ENCODE measurements around the gene NQO2. TPM values are rescaled to one million over a fixed set of nuclear protein-coding genes. Genes with fewer than 3 reads are reported as not detected.
A peak's percentile ranks its signal among the peaks of the same experiment; 100 is the strongest.
"Not testable (repeated sequence)": the region's sequence is repeated elsewhere in the genome, so short reads cannot be mapped to it uniquely, and the experiment has no call there.

Gene NQO2
- total and polyA plus RNA-seq, 2 experiments from 2014 or later = 38.7 to 103 TPM

GRCh38 chr6:3057063-3057770 lies 57.5 kb downstream of the NQO2 start:
- Histone ChIP-seq H3K9me3 (ENCODE audit: low read depth) (no peaks in the 10 kb centered on the region), H3K27ac (no peak overlapping the region), H3K4me1 (ENCODE audit: low read depth) (no peaks in the 10 kb centered on the region), H3K4me3 (no peak overlapping the region), H3K27me3 (no peaks in the 10 kb centered on the region), H3K36me3 (no peaks in the 10 kb centered on the region)
- TF ChIP-seq CTCF (IDR thresholded peaks at IDR 0.05; ENCODE audit: low read depth, low read length) = no peak
- DNase-seq (ENCODE audit: low read depth in 1 of 2, low spot score in 1 of 2) = no peak

GRCh38 chr6:3058957-3059356 lies 59.3 kb downstream of the NQO2 start:
- TF ChIP-seq CTCF (IDR thresholded peaks at IDR 0.05; ENCODE audit: low read depth, low read length) = no peak
- H3K27ac ChIP-seq = no peak overlapping the region
- H3K36me3 ChIP-seq = no peaks in the 10 kb centered on the region
- no peak overlapping the region for H3K4me3 ChIP-seq
- DNase-seq (ENCODE audit: low read depth in 1 of 2, low spot score in 1 of 2) = no peak
- H3K4me1 ChIP-seq (ENCODE audit: low read depth) = no peaks in the 10 kb centered on the region
- no peaks in the 10 kb centered on the region for H3K9me3 ChIP-seq (ENCODE audit: low read depth)
- no peaks in the 10 kb centered on the region for H3K27me3 ChIP-seq

GRCh38 chr6:3060092-3060491 lies 60.4 kb downstream of the NQO2 start:
- not testable (repeated sequence) for H3K27me3 ChIP-seq, H3K36me3 ChIP-seq

GRCh38 chr6:3061501-3061941 lies 61.8 kb downstream of the NQO2 start:
- peak in 1 of 2 donors; percentile 84 for DNase-seq (ENCODE audit: low read depth in 1 of 2, low spot score in 1 of 2)
- peak; percentile 34 for TF ChIP-seq CTCF (IDR thresholded peaks at IDR 0.05; ENCODE audit: low read depth, low read length)
- Histone ChIP-seq H3K9me3 (ENCODE audit: low read depth) (no peaks in the 10 kb centered on the region), H3K27me3 (no peaks in the 10 kb centered on the region), H3K4me3 (no peak overlapping the region), H3K4me1 (ENCODE audit: low read depth) (no peaks in the 10 kb centered on the region), H3K27ac (no peak overlapping the region), H3K36me3 (no peaks in the 10 kb centered on the region)

More at GRCh38 chr6:3060092-3060491, 60.4 kb downstream of the NQO2 start:
- not testable (repeated sequence) for H3K9me3 ChIP-seq (ENCODE audit: low read depth); DNase-seq (ENCODE audit: low read depth in 1 of 2, low spot score in 1 of 2); H3K4me3 ChIP-seq; H3K4me1 ChIP-seq (ENCODE audit: low read depth); H3K27ac ChIP-seq

- not testable (repeated sequence) for H3K9me3 ChIP-seq (ENCODE audit: low read depth); H3K36me3 ChIP-seq; H3K27me3 ChIP-seq; DNase-seq (ENCODE audit: low read depth in 1 of 2, low spot score in 1 of 2); H3K4me1 ChIP-seq (ENCODE audit: low read depth)
- H3K27ac ChIP-seq = peak overlapping the region; percentile 57
- peak overlapping the region; percentile 87 for H3K4me3 ChIP-seq
These were observed 63.6 kb downstream of the NQO2 start for GRCh38 chr6:3063340-3063732.

GRCh38 chr6:3063733-3064700 lies 64.3 kb downstream of the NQO2 start:
- no peaks in the 10 kb centered on the region for H3K27me3 ChIP-seq
- DNase-seq (ENCODE audit: low read depth in 1 of 2, low spot score in 1 of 2) = peak; percentile 92 to 96
- TF ChIP-seq CTCF (IDR thresholded peaks at IDR 0.05; ENCODE audit: low read depth, low read length) = no peak
- H3K27ac ChIP-seq = peak overlapping the region; percentile 57
- H3K9me3 ChIP-seq (ENCODE audit: low read depth) = no peaks in the 10 kb centered on the region
- peak overlapping the region; percentile 87 for H3K4me3 ChIP-seq
- peaks cover 3% of the 10 kb centered on the region for H3K4me1 ChIP-seq (ENCODE audit: low read depth)
- no peaks in the 10 kb centered on the region for H3K36me3 ChIP-seq

All from cardiac muscle cell (in vitro differentiated cells and primary cell).